Transverse colon (tissue), 4 donors: ENCODE measurements around the gene PI4KA. TPM values are rescaled to one million over a fixed set of nuclear protein-coding genes. Genes with fewer than 3 reads are reported as not detected.
A peak's percentile ranks its signal among the peaks of the same experiment; 100 is the strongest.

Source experiments
- DNase-seq: peaks from one replicate; pipeline ENCODE4 v3.0.0-alpha.2; 2019
- H3K27ac ChIP-seq, 4 donors: fragments of 200-600 bp; sonication (generic); 2 replicates each; pipeline ENCODE4 v1.5.1; 2016 to 2018; ENCODE audit warnings: inconsistent platforms in 4 of 4
- H3K27me3 ChIP-seq: fragments of 200-600 bp; sonication (generic); 2 replicates; pipeline ENCODE4 v1.5.1; 2017; ENCODE audit warnings: inconsistent platforms
- H3K36me3 ChIP-seq, 4 donors: fragments of 200-600 bp; sonication (generic); 2 replicates each; pipeline ENCODE4 v1.5.1; 2017 to 2019; ENCODE audit warnings: inconsistent platforms in 4 of 4
- H3K4me1 ChIP-seq, 4 donors: fragments of 200-600 bp; sonication (generic); 2 replicates each; pipeline ENCODE4 v1.5.1; 2017 to 2020; ENCODE audit warnings: inconsistent platforms in 4 of 4
- H3K4me3 ChIP-seq, 4 donors: fragments of 200-600 bp; sonication (generic); 1 replicate in 1 of 4; 2 replicates in 3 of 4; pipeline versions ENCODE4 v1.5.1 to v1.6.1; 2017 to 2019; ENCODE audit warnings: inconsistent platforms in 4 of 4
- H3K9me3 ChIP-seq, 2 donors: fragments of 200-600 bp; sonication (generic); 2 replicates each; pipeline ENCODE4 v1.5.1; 2017 to 2019; ENCODE audit warnings: inconsistent platforms in 2 of 2
- CTCF ChIP-seq, 5 experiments: fragments of 200-600 bp in 3 of 5; fragments of 450-650 bp in 2 of 5; sonication (generic) in 3 of 5; IDR thresholded peaks; 1 replicate in 2 of 5; 2 replicates in 3 of 5; pipeline ENCODE4 v1.5.1; 2016 to 2017; ENCODE audit warnings: antibody characterized with exemption in 5 of 5, inconsistent platforms in 3 of 5, mild to moderate bottlenecking in 2 of 5, moderate library complexity in 1 of 5
- EP300 ChIP-seq: sonication (generic); formaldehyde crosslinking; IDR thresholded peaks from one replicate; pipeline ENCODE4 v1.6.1; 2017; ENCODE audit warnings: antibody characterized with exemption, low read depth
- POLR2A ChIP-seq: fragments of 450-650 bp; IDR thresholded peaks from one replicate; pipeline ENCODE4 v1.6.1; 2016; ENCODE audit warnings: antibody characterized with exemption, mild to moderate bottlenecking, moderate library complexity
- POLR2AphosphoS5 ChIP-seq, 3 donors: sonication (generic); formaldehyde crosslinking; IDR thresholded peaks; one replicate each; pipeline ENCODE4 v1.6.1; 2016; ENCODE audit warnings: antibody characterized with exemption in 3 of 3
- WGBS, 2 donors: methylation state at CpG; one replicate each; pipeline ENCODE4 v1.1.5; 2018; ENCODE audit warnings: low coverage in 1 of 2; 5-methylcytosine and 5-hydroxymethylcytosine counted together
- in situ Hi-C, 4 donors: fragments of 200-750 bp; cut with MboI; loops; one replicate each; pipeline versions ENCODE4 v1.15.0 to v1.15.1; 2017; ENCODE audit warnings: low sequenced_read_pairs in 3 of 4, low pct_ligation_motif_present in 1 of 4, low pct_unique_long_range_greater_than_20kb in 1 of 4
- intact Hi-C: fragments of 100-400 bp; cut with DNase I; formaldehyde crosslinking; loops from one replicate; pipeline ENCODE4 v1.15.1; 2023; ENCODE audit warnings: low total_unique reads
- total RNA-seq, 4 donors: library from RNA; depleted of rRNA; stranded (reverse); fragments of >200 nt; gene quantifications; one replicate each; pipeline ENCODE4 v1.1.0, GENCODE V29; 2016

PI4KA gene
- total RNA-seq, 4 donors from 2014 or later = 90.8 to 126 (median 109) TPM

- H3K4me3 ChIP-seq = peak overlapping the region in 1 of 4 donors; percentile 22
- TF ChIP-seq CTCF (IDR thresholded peaks at IDR 0.05) (no peak), EP300 (no peak), POLR2AphosphoS5 (IDR thresholded peaks at IDR 0.05) (no peak), POLR2A (no peak)
- 60% methylated on average over 5 of the region's 5 CpGs; no CpG with 5 or more reads in 1 of the 2 donors for WGBS, 2 donors
- no peaks in the 10 kb centered on the region for H3K27me3 ChIP-seq
- in situ Hi-C loops (no loop called here), intact Hi-C loops (no loop called here)
- H3K9me3 ChIP-seq = no peaks in the 10 kb centered on the region
- H3K36me3 ChIP-seq = peaks cover 0 to 9% (median under 1%) of the 10 kb centered on the region in 4 donors
- no peak for DNase-seq
- H3K27ac ChIP-seq = peak overlapping the region; percentile 81 to 88 (median 87)
- peaks cover 9 to 34% (median 28%) of the 10 kb centered on the region in 4 donors for H3K4me1 ChIP-seq
Measured at GRCh38 chr22:20866736-20867135, 8.1 kb upstream of the PI4KA start.

GRCh38 chr22:20865875-20866445 lies 7.3 kb upstream of the PI4KA start:
- H3K9me3 ChIP-seq = no peaks in the 10 kb centered on the region
- DNase-seq = no peak
- peak overlapping the region in 3 of 4 donors; percentile 81 to 88 (median 88) for H3K27ac ChIP-seq
- H3K27me3 ChIP-seq = no peaks in the 10 kb centered on the region
- H3K36me3 ChIP-seq = peaks cover 0 to 4% (median 0%) of the 10 kb centered on the region in 4 donors
- WGBS, 2 donors = 89 to 100% methylated on average over 2 to 8 of the region's 8 CpGs
- intact Hi-C loops (no loop called here), in situ Hi-C loops (no loop called here)
- H3K4me1 ChIP-seq = peaks cover 9 to 34% (median 28%) of the 10 kb centered on the region in 4 donors
- TF ChIP-seq CTCF (IDR thresholded peaks at IDR 0.05) (no peak), EP300 (no peak), POLR2AphosphoS5 (IDR thresholded peaks at IDR 0.05) (no peak), POLR2A (no peak)
- no peak overlapping the region for H3K4me3 ChIP-seq

GRCh38 chr22:20865331-20865730 lies 6.7 kb upstream of the PI4KA start:
- in situ Hi-C loops = no loop called here
- H3K4me3 ChIP-seq = no peak overlapping the region
- H3K4me1 ChIP-seq = peaks cover 9 to 39% (median 30%) of the 10 kb centered on the region in 4 donors
- no peak for TF ChIP-seq POLR2AphosphoS5 (IDR thresholded peaks at IDR 0.05)
- TF ChIP-seq POLR2A = no peak
- H3K27me3 ChIP-seq = no peaks in the 10 kb centered on the region
- no peaks in the 10 kb centered on the region for H3K36me3 ChIP-seq
- intact Hi-C loops = no loop called here
- no peaks in the 10 kb centered on the region for H3K9me3 ChIP-seq
- WGBS, 2 donors = 88 to 96% methylated on average over 1 to 3 of the region's 3 CpGs
- DNase-seq = no peak
- no peak overlapping the region for H3K27ac ChIP-seq

GRCh38 chr22:20864186-20864908 lies 5.7 kb upstream of the PI4KA start:
- H3K4me1 ChIP-seq = peaks cover 16 to 49% (median 38%) of the 10 kb centered on the region in 4 donors
- TF ChIP-seq EP300 (no peak), POLR2AphosphoS5 (IDR thresholded peaks at IDR 0.05) (no peak), CTCF (IDR thresholded peaks at IDR 0.05) (no peak), POLR2A (no peak)
- H3K27me3 ChIP-seq = no peaks in the 10 kb centered on the region
- H3K36me3 ChIP-seq = no peaks in the 10 kb centered on the region
- 90 to 100% methylated on average over 1 to 12 of the region's 12 CpGs for WGBS, 2 donors
- intact Hi-C loops (no loop called here), in situ Hi-C loops (no loop called here)
- no peak for DNase-seq
- no peak overlapping the region for H3K4me3 ChIP-seq
- H3K27ac ChIP-seq = no peak overlapping the region
- H3K9me3 ChIP-seq = no peaks in the 10 kb centered on the region
